OCI-LY3 (cell line): Measurements from ENCODE around the gene MIA2.
"Not testable (repeated sequence)": the region's sequence is repeated elsewhere in the genome, so short reads cannot be mapped to it uniquely, and the experiment has no call there.

Experiments used
- H2AFZ ChIP-seq: fragments of 200-600, 300-600 bp; shearing (Covaris generic); 2 replicates; pipeline ENCODE4 v1.6.0; 2014; ENCODE audit warnings: antibody characterized with exemption, low read depth, low read length
- H3K27ac ChIP-seq: fragments of 200-600, 300-600 bp; sonication (generic); 2 replicates; pipeline ENCODE4 v1.5.1; 2014; ENCODE audit warnings: mild to moderate bottlenecking, low read length, moderate library complexity, mixed read lengths
- H3K27me3 ChIP-seq: fragments of 200-600, 300-600 bp; sonication (generic); 2 replicates; pipeline ENCODE4 v1.6.1; 2014; ENCODE audit warnings: low read depth, low read length, mixed read lengths
- H3K36me3 ChIP-seq: fragments of 200-600, 300-600 bp; sonication (generic); replicated peaks from 2 replicates; pipeline ENCODE3; 2014; ENCODE audit warnings: low read depth, low read length, mixed read lengths
- H3K4me1 ChIP-seq: fragments of 300-600, 200-600 bp; sonication (generic); 2 replicates; pipeline ENCODE4 v1.6.1; 2014; ENCODE audit warnings: low read length, mixed read lengths
- H3K4me2 ChIP-seq: fragments of 200-600, 300-600 bp; sonication (generic); 2 replicates; pipeline ENCODE4 v1.6.1; 2014; ENCODE audit warnings: low read length, mixed read lengths
- H3K4me3 ChIP-seq: fragments of 300-600, 200-600 bp; sonication (generic); 2 replicates; pipeline ENCODE4 v1.5.1; 2014; ENCODE audit warnings: antibody characterized with exemption, mild to moderate bottlenecking, low read length, moderate library complexity
- H3K79me2 ChIP-seq: fragments of 300-600, 200-600 bp; shearing (Covaris generic); 2 replicates; pipeline ENCODE4 v1.6.1; 2014; ENCODE audit warnings: mild to moderate bottlenecking, low read length, mixed read lengths
- H3K9ac ChIP-seq: fragments of 300-600, 200-600 bp; shearing (Covaris generic); 2 replicates; pipeline ENCODE4 v1.6.0; 2014; ENCODE audit warnings: mild to moderate bottlenecking, low read length, moderate library complexity
- H3K9me3 ChIP-seq: fragments of 200-600, 300-600 bp; shearing (Covaris generic); 2 replicates; pipeline ENCODE4 v1.6.1; 2014; ENCODE audit warnings: low read length, mixed read lengths; ENCODE audit not compliant: insufficient read depth
- H4K20me1 ChIP-seq: fragments of 200-600, 300-600 bp; sonication (generic); 2 replicates; pipeline ENCODE4 v1.6.1; 2016; ENCODE audit warnings: low read length, mixed read lengths; ENCODE audit not compliant: insufficient read depth
- CTCF ChIP-seq: fragments of 200-600, 300-600 bp; sonication (generic); IDR thresholded peaks from 2 replicates; pipeline ENCODE4 v1.5.1; 2014; ENCODE audit warnings: antibody characterized with exemption, low read length, low read depth
- EZH2phosphoT487 ChIP-seq: fragments of 200-600 bp; shearing (Covaris generic); IDR thresholded peaks from 2 replicates; pipeline ENCODE4 v1.6.1; 2018; ENCODE audit warnings: antibody characterized with exemption, mixed run types, low read depth

The MIA2 gene

GRCh38 chr14:39219075-39219499 is 14.6 kb upstream of the MIA2 start:
- Histone ChIP-seq H3K9me3 (no peaks in the 10 kb centered on the region), H3K4me1 (no peaks in the 10 kb centered on the region; the same call in 1 of the 2 replicates), H3K36me3 (no peaks in the 10 kb centered on the region), H3K27ac (no peak overlapping the region), H3K9ac (no peak overlapping the region), H4K20me1 (no peaks in the 10 kb centered on the region), H3K27me3 (no peaks in the 10 kb centered on the region), H2AFZ (no peak overlapping the region), H3K4me2 (no peak overlapping the region), H3K4me3 (no peak overlapping the region), H3K79me2 (no peaks in the 10 kb centered on the region)
- TF ChIP-seq CTCF, result no peak

GRCh38 chr14:39220473-39220872 is 13.2 kb upstream of the MIA2 start:
- H4K20me1 ChIP-seq, H3K4me2 ChIP-seq, H3K4me1 ChIP-seq, H3K4me3 ChIP-seq, H3K9ac ChIP-seq, H3K36me3 ChIP-seq, H3K79me2 ChIP-seq, H3K27ac ChIP-seq, H3K27me3 ChIP-seq, H2AFZ ChIP-seq, H3K9me3 ChIP-seq: not testable (repeated sequence)

GRCh38 chr14:39228044-39228443 is 5.7 kb upstream of the MIA2 start:
- Histone ChIP-seq H3K4me2 (no peak overlapping the region), H4K20me1 (no peaks in the 10 kb centered on the region), H3K27ac (no peak overlapping the region), H3K79me2 (no peaks in the 10 kb centered on the region), H3K9me3 (no peaks in the 10 kb centered on the region), H3K9ac (no peak overlapping the region), H3K36me3 (no peaks in the 10 kb centered on the region), H3K4me1 (peaks cover 3% of the 10 kb centered on the region; the same call in 1 of the 2 replicates), H3K4me3 (no peak overlapping the region), H3K27me3 (no peaks in the 10 kb centered on the region), H2AFZ (no peak overlapping the region)
- TF ChIP-seq CTCF (no peak), EZH2phosphoT487 (no peak)

- Histone ChIP-seq H3K36me3 (no peaks in the 10 kb centered on the region), H3K9me3 (no peaks in the 10 kb centered on the region), H3K27me3 (no peaks in the 10 kb centered on the region), H3K9ac (no peak overlapping the region), H3K79me2 (no peaks in the 10 kb centered on the region), H4K20me1 (no peaks in the 10 kb centered on the region), H2AFZ (no peak overlapping the region), H3K4me2 (no peak overlapping the region), H3K27ac (no peak overlapping the region), H3K4me1 (peaks cover 4% of the 10 kb centered on the region; the same call in 1 of the 2 replicates), H3K4me3 (no peak overlapping the region)
- TF ChIP-seq EZH2phosphoT487 (no peak), CTCF (no peak)
These were observed 5.0 kb upstream of the MIA2 start for GRCh38 chr14:39228509-39229221.
